ENCODE data around the gene MTUS2. TPM values are rescaled to one million over a fixed set of nuclear protein-coding genes. Genes with fewer than 3 reads are reported as not detected.

The MTUS2 gene
- total and polyA plus RNA-seq, 2 donors (not counting 3 experiments of a cell fraction or from before 2014, with no cell fraction given): not detected

DNA sequence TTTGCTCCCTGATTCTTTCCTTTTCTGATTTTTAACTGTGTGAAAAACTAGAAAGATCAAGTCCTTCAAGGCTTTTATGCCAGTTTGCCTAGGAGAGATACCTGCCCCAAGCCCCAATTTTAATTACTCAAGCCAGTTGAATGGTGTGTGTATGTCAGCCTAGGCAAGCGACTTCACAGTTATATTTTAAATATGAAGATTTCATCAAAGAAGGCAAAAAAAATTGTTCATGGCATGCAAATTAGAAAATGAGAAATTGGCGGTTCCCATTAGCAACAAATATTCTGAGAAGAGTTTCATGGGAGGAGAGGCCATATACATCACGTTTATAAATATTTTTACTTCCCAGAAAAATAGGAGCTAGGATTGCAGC, 607.8 kb downstream of the MTUS2 start:
- no peak for DNase-seq (ENCODE audit: low read depth, low spot score)
- CTCF ChIA-PET: no interaction called here
- Histone ChIP-seq H2AFZ (ENCODE audit: low read depth, low read length) (no peak overlapping the region), H3K79me2 (ENCODE audit: control insufficient read depth, insufficient read depth, low read length) (no peaks in the 10 kb centered on the region), H3K9me1 (replicated peaks; ENCODE audit: control insufficient read depth, extremely low read depth, insufficient read depth, low read length) (no peaks in the 10 kb centered on the region), H3K4me3 (replicated peaks in 1 of 3; ENCODE audit: insufficient read depth in 1 of 3, low read depth in 1 of 3, low read length in 3 of 3) (no peak overlapping the region), H3K4me1 (ENCODE audit: control insufficient read depth, extremely low read depth, insufficient read depth, low read length) (no peaks in the 10 kb centered on the region), H3K9me3 (replicated peaks; ENCODE audit: control insufficient read depth, insufficient read depth, low read length) (no peaks in the 10 kb centered on the region), H3K9ac (replicated peaks; ENCODE audit: extremely low read depth, insufficient read depth, low read length) (no peak overlapping the region), H3K4me2 (ENCODE audit: insufficient read depth, low read length) (no peak overlapping the region), H3K27ac (ENCODE audit: insufficient read depth, low read depth, low read length) (no peak overlapping the region), H3K27me3 (ENCODE audit: control insufficient read depth in 2 of 2, insufficient read depth in 2 of 2, low read length in 2 of 2) (peaks cover 31 to 58% of the 10 kb centered on the region in 2 experiments), H3K36me3 (ENCODE audit: control insufficient read depth in 2 of 2, extremely low read depth in 1 of 2, insufficient read depth in 2 of 2, low read length in 2 of 2) (no peaks in the 10 kb centered on the region), H4K20me1 (replicated peaks; ENCODE audit: control insufficient read depth, extremely low read depth, insufficient read depth, low read length) (no peaks in the 10 kb centered on the region)
- intact Hi-C loops (cut with micrococcal nuclease) (no loop called here), dilution Hi-C loops (cut with MboI; ENCODE audit: extremely low pct_ligation_motif_present, low sequenced_read_pairs) (no loop called here)
- POLR2A ChIA-PET: no interaction called here
- BruUV-seq (replicated peaks): no TSS peak
- no peak for TF ChIP-seq POLR2A (IDR thresholded peaks at IDR 0.05; ENCODE audit: low read depth, low read length)
- no peak for TF ChIP-seq GATA2 (IDR thresholded peaks at IDR 0.05; ENCODE audit: insufficient read depth, insufficient read length, low read depth, low read length)
- TF ChIP-seq, protein P1, sequence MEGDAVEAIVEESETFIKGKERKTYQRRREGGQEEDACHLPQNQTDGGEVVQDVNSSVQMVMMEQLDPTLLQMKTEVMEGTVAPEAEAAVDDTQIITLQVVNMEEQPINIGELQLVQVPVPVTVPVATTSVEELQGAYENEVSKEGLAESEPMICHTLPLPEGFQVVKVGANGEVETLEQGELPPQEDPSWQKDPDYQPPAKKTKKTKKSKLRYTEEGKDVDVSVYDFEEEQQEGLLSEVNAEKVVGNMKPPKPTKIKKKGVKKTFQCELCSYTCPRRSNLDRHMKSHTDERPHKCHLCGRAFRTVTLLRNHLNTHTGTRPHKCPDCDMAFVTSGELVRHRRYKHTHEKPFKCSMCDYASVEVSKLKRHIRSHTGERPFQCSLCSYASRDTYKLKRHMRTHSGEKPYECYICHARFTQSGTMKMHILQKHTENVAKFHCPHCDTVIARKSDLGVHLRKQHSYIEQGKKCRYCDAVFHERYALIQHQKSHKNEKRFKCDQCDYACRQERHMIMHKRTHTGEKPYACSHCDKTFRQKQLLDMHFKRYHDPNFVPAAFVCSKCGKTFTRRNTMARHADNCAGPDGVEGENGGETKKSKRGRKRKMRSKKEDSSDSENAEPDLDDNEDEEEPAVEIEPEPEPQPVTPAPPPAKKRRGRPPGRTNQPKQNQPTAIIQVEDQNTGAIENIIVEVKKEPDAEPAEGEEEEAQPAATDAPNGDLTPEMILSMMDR (IDR thresholded peaks at IDR 0.05; ENCODE audit: extremely low read depth in 1 of 2, insufficient read depth in 1 of 2, low read depth in 1 of 2, low read length in 2 of 2): no peak
- TF ChIP-seq, protein P2, sequence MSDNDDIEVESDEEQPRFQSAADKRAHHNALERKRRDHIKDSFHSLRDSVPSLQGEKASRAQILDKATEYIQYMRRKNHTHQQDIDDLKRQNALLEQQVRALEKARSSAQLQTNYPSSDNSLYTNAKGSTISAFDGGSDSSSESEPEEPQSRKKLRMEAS (IDR thresholded peaks at IDR 0.05; ENCODE audit: insufficient read depth, insufficient read length): no peak
- TF ChIP-seq POLR2AphosphoS5 (IDR thresholded peaks at IDR 0.05; ENCODE audit: insufficient read depth, low read depth, low read length): no peak
- TF ChIP-seq FOS (IDR thresholded peaks at IDR 0.05; ENCODE audit: borderline replicate concordance, insufficient read depth, low read length): no peak
- no peak for TF ChIP-seq EZH2 (IDR thresholded peaks at IDR 0.05; ENCODE audit: borderline replicate concordance, low read depth, low read length, severe bottlenecking)
- no peak for TF ChIP-seq JUN (IDR thresholded peaks at IDR 0.05; ENCODE audit: borderline replicate concordance, insufficient read depth, insufficient read length, low read depth)
- TF ChIP-seq MYC (IDR thresholded peaks at IDR 0.05; ENCODE audit: low read depth, low read length): no peak
- FAIRE-seq: no peak
